ENCODE measurements around the gene M6PR. TPM values are rescaled to one million over a fixed set of nuclear protein-coding genes. Genes with fewer than 3 reads are reported as not detected.
"Not testable (repeated sequence)": the region's sequence is repeated elsewhere in the genome, so short reads cannot be mapped to it uniquely, and the experiment has no call there.

M6PR gene
- total RNA-seq, 4 donors from 2014 or later: 45.9 to 128 (median 75.4) TPM

DNA sequence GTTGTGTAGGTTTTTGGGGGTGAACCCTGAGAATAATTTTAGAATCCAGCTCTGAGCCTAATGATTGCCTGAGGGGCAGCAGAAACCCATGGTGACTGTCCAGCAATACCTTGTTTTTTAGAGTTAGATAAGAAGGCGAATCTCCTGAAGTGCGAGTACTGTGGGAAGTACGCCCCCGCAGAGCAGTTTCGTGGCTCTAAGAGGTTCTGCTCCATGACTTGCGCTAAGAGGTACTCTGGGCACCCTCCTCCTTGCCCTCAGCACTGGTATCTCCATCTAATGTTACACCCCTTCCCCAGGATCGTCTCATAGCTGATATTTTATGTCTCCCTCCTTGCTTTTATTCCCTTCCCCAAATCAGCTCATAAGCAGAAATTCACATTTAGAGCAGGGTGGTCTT lies 12.7 kb downstream of the M6PR start:
- Histone ChIP-seq H3K27me3 (no peaks in the 10 kb centered on the region), H3K9me3 (no peaks in the 10 kb centered on the region), H3K27ac (no peak overlapping the region), H3K4me3 (no peak overlapping the region), H3K36me3 (no peaks in the 10 kb centered on the region), H3K4me1 (no peaks in the 10 kb centered on the region)
- no peak for DNase-seq
- intact Hi-C loops (cut with DNase I; ENCODE audit: low total_unique reads): no loop called here
- TF ChIP-seq POLR2A (IDR thresholded peaks at IDR 0.05): no peak
- TF ChIP-seq, protein P1, sequence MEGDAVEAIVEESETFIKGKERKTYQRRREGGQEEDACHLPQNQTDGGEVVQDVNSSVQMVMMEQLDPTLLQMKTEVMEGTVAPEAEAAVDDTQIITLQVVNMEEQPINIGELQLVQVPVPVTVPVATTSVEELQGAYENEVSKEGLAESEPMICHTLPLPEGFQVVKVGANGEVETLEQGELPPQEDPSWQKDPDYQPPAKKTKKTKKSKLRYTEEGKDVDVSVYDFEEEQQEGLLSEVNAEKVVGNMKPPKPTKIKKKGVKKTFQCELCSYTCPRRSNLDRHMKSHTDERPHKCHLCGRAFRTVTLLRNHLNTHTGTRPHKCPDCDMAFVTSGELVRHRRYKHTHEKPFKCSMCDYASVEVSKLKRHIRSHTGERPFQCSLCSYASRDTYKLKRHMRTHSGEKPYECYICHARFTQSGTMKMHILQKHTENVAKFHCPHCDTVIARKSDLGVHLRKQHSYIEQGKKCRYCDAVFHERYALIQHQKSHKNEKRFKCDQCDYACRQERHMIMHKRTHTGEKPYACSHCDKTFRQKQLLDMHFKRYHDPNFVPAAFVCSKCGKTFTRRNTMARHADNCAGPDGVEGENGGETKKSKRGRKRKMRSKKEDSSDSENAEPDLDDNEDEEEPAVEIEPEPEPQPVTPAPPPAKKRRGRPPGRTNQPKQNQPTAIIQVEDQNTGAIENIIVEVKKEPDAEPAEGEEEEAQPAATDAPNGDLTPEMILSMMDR (IDR thresholded peaks at IDR 0.05): no peak

DNA sequence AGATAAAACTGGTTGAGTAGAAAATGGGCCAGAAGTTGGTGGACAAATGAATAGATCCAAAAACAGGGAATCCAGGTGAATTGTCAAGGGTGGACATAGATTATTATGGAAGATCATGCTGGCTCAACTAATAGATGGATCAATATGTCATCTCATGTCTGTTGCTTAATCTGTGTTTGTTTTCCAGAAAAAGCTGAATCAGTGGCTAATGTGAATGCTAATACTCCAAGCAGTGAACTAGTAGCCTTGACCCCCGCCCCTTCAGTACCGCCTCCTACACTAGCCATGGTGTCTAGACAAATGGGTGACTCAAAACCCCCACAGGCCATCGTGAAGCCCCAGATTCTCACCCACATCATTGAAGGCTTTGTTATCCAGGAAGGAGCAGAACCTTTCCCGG lies 15.4 kb downstream of the M6PR start:
- H3K36me3 ChIP-seq, DNase-seq: not testable (repeated sequence)

DNA sequence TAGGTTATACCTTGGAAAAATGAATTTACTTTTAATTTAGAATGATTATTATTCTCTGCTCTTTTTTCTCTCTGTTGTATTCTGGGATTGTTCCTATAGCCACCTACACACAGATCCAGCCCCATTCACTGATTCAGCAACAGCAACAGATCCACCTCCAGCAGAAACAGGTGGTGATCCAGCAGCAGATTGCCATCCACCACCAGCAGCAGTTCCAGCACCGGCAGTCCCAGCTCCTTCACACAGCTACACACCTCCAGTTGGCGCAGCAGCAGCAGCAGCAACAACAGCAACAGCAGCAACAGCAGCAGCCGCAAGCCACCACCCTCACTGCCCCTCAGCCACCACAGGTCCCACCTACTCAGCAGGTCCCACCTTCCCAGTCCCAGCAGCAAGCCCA lies 17.0 kb downstream of the M6PR start:
- H3K4me1 ChIP-seq; H3K4me3 ChIP-seq; DNase-seq; H3K36me3 ChIP-seq; H3K27me3 ChIP-seq; H3K9me3 ChIP-seq; H3K27ac ChIP-seq; intact Hi-C loops (cut with DNase I; ENCODE audit: low total_unique reads): not testable (repeated sequence)

More for the DNA sequence above, 15.4 kb downstream of the M6PR start:
- H3K4me1 ChIP-seq; H3K27ac ChIP-seq; H3K27me3 ChIP-seq; H3K4me3 ChIP-seq; intact Hi-C loops (cut with DNase I; ENCODE audit: low total_unique reads); H3K9me3 ChIP-seq: not testable (repeated sequence)

DNA sequence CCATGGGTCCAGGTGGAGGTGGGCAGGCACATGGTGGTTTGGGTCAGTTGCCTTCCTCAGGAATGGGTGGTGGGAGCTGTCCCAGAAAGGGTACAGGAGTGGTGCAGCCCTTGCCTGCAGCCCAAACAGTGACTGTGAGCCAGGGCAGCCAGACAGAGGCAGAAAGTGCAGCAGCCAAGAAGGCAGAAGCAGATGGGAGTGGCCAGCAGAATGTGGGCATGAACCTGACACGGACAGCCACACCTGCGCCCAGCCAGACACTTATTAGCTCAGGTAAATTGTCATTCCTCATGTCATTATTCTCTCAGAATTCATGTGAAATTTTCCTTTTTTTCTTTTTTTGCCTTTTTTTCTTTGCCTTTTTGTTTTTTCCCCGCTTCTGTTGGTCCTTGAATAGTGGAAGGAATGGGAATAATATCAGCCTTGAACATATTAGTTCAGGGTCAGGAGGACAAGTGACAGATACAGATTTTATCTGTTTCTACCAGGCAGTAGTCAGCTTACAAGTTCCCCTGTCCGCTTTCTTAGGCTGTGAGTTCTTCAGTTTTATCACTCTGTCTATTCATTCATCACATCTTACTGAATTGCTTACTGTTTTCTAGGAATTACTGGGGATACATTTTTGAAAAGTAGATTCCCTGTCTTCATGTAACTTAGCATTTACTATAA lies 18.7 kb downstream of the M6PR start:
- H3K27me3 ChIP-seq; H3K4me1 ChIP-seq; DNase-seq; H3K4me3 ChIP-seq; H3K36me3 ChIP-seq; H3K9me3 ChIP-seq; intact Hi-C loops (cut with DNase I; ENCODE audit: low total_unique reads); H3K27ac ChIP-seq: not testable (repeated sequence)

DNA sequence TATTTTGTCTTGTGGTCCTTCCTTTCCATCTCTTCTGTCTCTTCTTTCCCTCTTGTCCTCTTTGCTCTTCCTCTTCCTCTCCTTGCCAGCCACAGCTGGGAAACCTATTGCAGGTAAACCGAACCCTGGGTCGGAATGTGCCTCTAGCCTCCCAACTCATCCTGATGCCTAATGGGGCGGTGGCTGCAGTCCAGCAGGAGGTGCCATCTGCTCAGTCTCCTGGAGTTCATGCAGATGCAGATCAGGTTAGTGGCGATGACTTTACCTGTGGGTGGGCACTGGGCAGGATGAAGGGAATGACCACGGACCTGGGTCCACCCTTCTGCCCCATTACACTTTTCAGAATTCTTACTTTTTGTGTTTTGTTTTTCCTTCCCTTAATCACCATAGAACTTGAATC lies 26.9 kb downstream of the M6PR start:
- Histone ChIP-seq H3K4me3 (no peak overlapping the region), H3K9me3 (no peaks in the 10 kb centered on the region), H3K27me3 (no peaks in the 10 kb centered on the region), H3K36me3 (no peaks in the 10 kb centered on the region), H3K4me1 (no peaks in the 10 kb centered on the region), H3K27ac (no peak overlapping the region)
- intact Hi-C loops (cut with DNase I; ENCODE audit: low total_unique reads): no loop called here
- TF ChIP-seq, protein P1 (IDR thresholded peaks at IDR 0.05): no peak
- TF ChIP-seq POLR2A (IDR thresholded peaks at IDR 0.05): no peak
- no peak for DNase-seq

DNA sequence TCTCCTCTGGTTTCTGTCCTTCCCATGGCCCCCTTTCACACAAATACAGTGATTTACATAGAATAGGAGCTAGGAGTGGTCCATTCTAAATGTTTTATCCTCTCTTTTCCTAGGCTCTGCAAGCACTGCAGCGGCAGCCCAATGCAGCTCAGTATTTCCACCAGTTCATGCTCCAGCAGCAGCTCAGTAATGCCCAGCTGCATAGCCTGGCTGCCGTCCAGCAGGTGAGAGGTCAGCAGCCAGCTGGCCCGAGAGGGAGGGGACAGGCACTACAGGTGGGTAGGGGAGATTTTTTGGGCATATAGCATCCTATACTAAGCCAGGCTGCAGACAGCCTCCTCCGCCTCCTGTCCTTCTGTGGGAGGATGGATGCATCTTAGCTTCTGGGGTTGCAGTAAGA lies 29.8 kb downstream of the M6PR start:
- H3K4me1 ChIP-seq; H3K36me3 ChIP-seq; H3K27ac ChIP-seq; intact Hi-C loops (cut with DNase I; ENCODE audit: low total_unique reads); H3K4me3 ChIP-seq; DNase-seq; H3K27me3 ChIP-seq; H3K9me3 ChIP-seq: not testable (repeated sequence)

DNA sequence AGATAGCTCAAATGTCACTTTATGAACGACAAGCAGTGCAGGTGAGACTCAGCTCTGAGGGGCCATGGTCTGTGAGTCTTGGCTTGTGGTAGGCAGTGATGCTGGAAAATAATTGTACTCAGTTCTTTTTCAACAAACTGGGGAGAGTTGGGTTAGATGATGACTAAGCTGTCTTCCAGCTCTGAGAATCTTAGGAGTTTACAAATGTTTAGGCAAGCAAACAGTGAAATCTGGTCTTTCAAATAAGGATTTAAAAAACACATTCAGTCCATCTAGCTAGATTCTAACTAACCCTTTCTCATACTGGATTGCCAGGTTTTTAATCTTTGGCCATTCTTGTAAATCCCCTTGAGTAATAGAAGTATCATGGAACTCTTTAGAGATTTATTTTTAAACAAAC lies 31.7 kb downstream of the M6PR start:
- Histone ChIP-seq H3K27me3 (no peaks in the 10 kb centered on the region), H3K9me3 (no peaks in the 10 kb centered on the region), H3K27ac (no peak overlapping the region), H3K4me1 (peaks cover 0 to 7% of the 10 kb centered on the region in 2 donors), H3K4me3 (no peak overlapping the region), H3K36me3 (no peaks in the 10 kb centered on the region)
- TF ChIP-seq POLR2A (IDR thresholded peaks at IDR 0.05): no peak
- TF ChIP-seq, protein P1 (IDR thresholded peaks at IDR 0.05): no peak
- intact Hi-C loops (cut with DNase I; ENCODE audit: low total_unique reads): no loop called here
- DNase-seq: no peak

All from uterus (tissue), 4 donors.